Glutamatergic neuron (in vitro differentiated cells): Measurements from ENCODE around the gene NLGN4Y. TPM values are rescaled to one million over a fixed set of nuclear protein-coding genes. Genes with fewer than 3 reads are reported as not detected.
A peak's percentile ranks its signal among the peaks of the same experiment; 100 is the strongest.

Source experiments
- DNase-seq: peaks from one replicate; pipeline ENCODE4 v3.0.0; 2022
- H3K27ac Mint-ChIP-seq: one replicate; pipeline ENCODE4 v1.8.0; 2020; ENCODE audit warnings: mild to moderate bottlenecking, mixed read lengths, inconsistent platforms; ENCODE audit not compliant: unreplicated experiment
- H3K27me3 Mint-ChIP-seq: one replicate; pipeline ENCODE4 v1.8.0; 2020; ENCODE audit warnings: mild to moderate bottlenecking, moderate library complexity, mixed read lengths, inconsistent platforms; ENCODE audit not compliant: unreplicated experiment
- H3K36me3 Mint-ChIP-seq: one replicate; pipeline ENCODE4 v1.8.0; 2020; ENCODE audit warnings: mild to moderate bottlenecking, mixed read lengths, inconsistent platforms; ENCODE audit not compliant: unreplicated experiment
- H3K4me1 Mint-ChIP-seq: one replicate; pipeline ENCODE4 v1.8.0; 2020; ENCODE audit warnings: mild to moderate bottlenecking, low read depth, mixed read lengths, inconsistent platforms; ENCODE audit not compliant: unreplicated experiment
- H3K4me3 Mint-ChIP-seq: one replicate; pipeline ENCODE4 v1.8.0; 2020; ENCODE audit warnings: mild to moderate bottlenecking, mixed read lengths, inconsistent platforms; ENCODE audit not compliant: unreplicated experiment
- H3K9me3 Mint-ChIP-seq: one replicate; pipeline ENCODE4 v1.8.0; 2020; ENCODE audit warnings: mild to moderate bottlenecking, moderate library complexity, mixed read lengths, inconsistent platforms; ENCODE audit not compliant: unreplicated experiment
- CTCF ChIP-seq: fragments of 200-600 bp; sonication (generic); IDR thresholded peaks from one replicate; pipeline ENCODE4 v1.5.0; 2021; ENCODE audit not compliant: partially characterized antibody, unreplicated experiment
- long read RNA-seq: library from polyadenylated mRNA; unstranded; transcript quantifications from one replicate; pipeline ENCODE4 v2.0.0, GENCODE V29; 2020; ENCODE audit not compliant: unreplicated experiment
- total RNA-seq: library from RNA; stranded (reverse); fragmentation: NEBNext Ultra II Directional; extraction: Animal tissue kit (Norgen Biotek cat#: 25700); gene quantifications from one replicate; pipeline ENCODE4 v1.2.1, GENCODE V29; 2021; ENCODE audit not compliant: unreplicated experiment

NLGN4Y gene
- 16.5 TPM for total RNA-seq
- long read RNA-seq, partial matches to known transcripts = 0 of 3 reads
- long read RNA-seq, other reads (novel, unspliced or antisense) = 3 of 3 reads

GRCh38 chrY:14524272-14525231 lies at the start of gene NLGN4Y:
Gene NLGN4Y (plus strand): TSS chrY:14524529. CDS start chrY:14622120, 97,591 bp downstream.
- no peaks in the 10 kb centered on the region for H3K36me3 Mint-ChIP-seq
- no peaks in the 10 kb centered on the region for H3K9me3 Mint-ChIP-seq
- peak within 1 kb of the TSS; percentile 83 for H3K27ac Mint-ChIP-seq
- peak within 1 kb of the TSS; percentile 94 for H3K4me3 Mint-ChIP-seq
- peak; percentile 43 for DNase-seq
- peaks cover 4% of the 10 kb centered on the region for H3K27me3 Mint-ChIP-seq
- no peak for TF ChIP-seq CTCF
- H3K4me1 Mint-ChIP-seq = peaks cover 3% of the 10 kb centered on the region

- Mint-ChIP-seq H3K4me1 (no peaks in the 10 kb centered on the region), H3K27ac (no peak overlapping the region), H3K4me3 (no peak overlapping the region), H3K36me3 (no peaks in the 10 kb centered on the region), H3K27me3 (no peaks in the 10 kb centered on the region), H3K9me3 (no peaks in the 10 kb centered on the region)
- DNase-seq = no peak
- no peak for TF ChIP-seq CTCF
Measured at GRCh38 chrY:14485935-14486334, 38.4 kb upstream of the NLGN4Y start.

DNA sequence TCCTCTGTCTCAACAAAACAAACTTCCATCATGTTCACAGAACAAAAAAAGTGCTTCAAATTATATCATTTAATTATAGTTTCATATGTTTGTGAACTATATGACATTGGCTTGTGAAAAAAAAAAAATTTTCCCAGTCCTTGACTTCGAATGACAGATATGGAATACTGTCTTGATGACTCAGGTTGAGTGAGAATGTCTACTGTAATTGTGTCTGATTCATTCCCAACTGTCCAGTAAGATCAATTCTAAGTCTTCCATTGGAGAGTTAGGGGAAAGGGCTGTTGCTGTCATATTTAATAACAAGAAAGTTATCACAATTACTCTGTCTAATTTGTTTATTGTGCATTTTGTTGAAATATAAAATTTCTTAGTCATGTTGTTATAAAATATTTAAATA lies 34.1 kb upstream of the NLGN4Y start:
- Mint-ChIP-seq H3K4me1 (no peaks in the 10 kb centered on the region), H3K27me3 (no peaks in the 10 kb centered on the region), H3K36me3 (no peaks in the 10 kb centered on the region), H3K4me3 (no peak overlapping the region), H3K27ac (no peak overlapping the region), H3K9me3 (no peaks in the 10 kb centered on the region)
- no peak for TF ChIP-seq CTCF
- DNase-seq = no peak

- no peak for TF ChIP-seq CTCF
- Mint-ChIP-seq H3K9me3 (peaks cover 2% of the 10 kb centered on the region), H3K36me3 (no peaks in the 10 kb centered on the region), H3K27ac (no peak overlapping the region), H3K4me1 (no peaks in the 10 kb centered on the region), H3K27me3 (no peaks in the 10 kb centered on the region), H3K4me3 (no peak overlapping the region)
- no peak for DNase-seq
Measured at GRCh38 chrY:14498071-14498470, 26.3 kb upstream of the NLGN4Y start.

- Mint-ChIP-seq H3K27me3 (no peaks in the 10 kb centered on the region), H3K4me3 (no peak overlapping the region), H3K36me3 (no peaks in the 10 kb centered on the region), H3K9me3 (peaks cover 2% of the 10 kb centered on the region), H3K27ac (no peak overlapping the region), H3K4me1 (no peaks in the 10 kb centered on the region)
- DNase-seq = no peak
- no peak for TF ChIP-seq CTCF
Measured at GRCh38 chrY:14504592-14504991, 19.7 kb upstream of the NLGN4Y start.
